HG02759 (cell line): ENCODE data around the gene RSRC1.
"Not testable (repeated sequence)": the region's sequence is repeated elsewhere in the genome, so short reads cannot be mapped to it uniquely, and the experiment has no call there.

Experiments used
- ATAC-seq: cut with Tn5 transposase; IDR thresholded peaks from one replicate; pipeline ENCODE4 v1.9.1; 2021; ENCODE audit warnings: mild to moderate bottlenecking, moderate library complexity; ENCODE audit not compliant: unreplicated experiment

The RSRC1 gene

DNA sequence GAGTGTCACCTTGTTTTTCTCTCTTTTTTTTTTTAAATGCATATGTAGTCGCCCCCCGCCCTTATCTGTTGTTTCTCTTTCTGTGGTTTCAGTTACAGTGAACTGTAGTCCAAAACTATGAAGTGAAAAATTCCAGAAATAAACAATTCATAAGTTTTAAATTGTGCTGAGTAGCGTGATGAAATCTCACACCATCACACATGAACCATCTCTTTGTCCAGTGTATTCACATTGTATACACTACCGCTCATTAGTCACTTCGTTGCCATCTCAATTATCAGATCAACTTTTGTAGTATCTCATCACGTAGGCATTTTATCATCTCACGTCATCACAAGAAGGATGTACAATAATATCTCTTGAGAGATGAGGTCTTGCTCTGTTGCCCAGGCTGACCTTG is 398.6 kb downstream of the RSRC1 start:
- ATAC-seq = no peak

DNA sequence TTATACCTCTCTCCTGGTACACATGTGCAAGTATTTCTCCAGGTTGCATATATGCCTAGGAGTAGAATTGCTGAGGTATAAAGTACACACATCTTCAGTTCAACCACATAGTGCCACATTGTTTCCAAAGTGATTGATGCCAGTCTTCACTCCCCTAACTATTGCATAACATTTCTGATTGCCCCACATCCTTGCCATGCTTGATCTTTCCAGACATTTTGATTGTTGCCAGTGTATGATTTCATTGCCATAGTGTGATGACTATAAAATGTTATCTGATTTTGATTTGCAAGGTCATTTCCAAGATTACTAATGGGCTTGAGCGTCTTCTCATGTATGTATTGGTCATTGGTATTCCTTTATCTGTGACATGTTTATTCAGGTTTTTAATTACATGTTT is 400.0 kb downstream of the RSRC1 start:
- no peak for ATAC-seq

DNA sequence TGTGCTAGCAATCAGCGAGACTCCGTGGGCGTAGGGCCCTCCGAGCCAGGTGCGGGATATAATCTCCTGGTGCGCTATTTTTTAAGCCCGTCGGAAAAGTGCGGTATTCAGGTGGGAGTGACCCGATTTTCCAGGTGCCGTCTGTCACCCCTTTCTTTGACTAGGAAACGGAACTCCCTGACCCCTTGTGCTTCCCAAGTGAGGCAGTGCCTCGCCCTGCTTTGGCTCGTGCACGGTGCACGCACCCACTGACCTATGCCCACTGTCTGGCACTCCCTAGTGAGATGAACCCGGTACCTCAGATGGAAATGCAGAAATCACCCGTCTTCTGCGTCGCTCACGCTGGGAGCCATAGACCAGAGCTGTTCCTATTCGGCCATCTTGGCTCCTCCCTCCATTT is 406.8 kb downstream of the RSRC1 start:
- not testable (repeated sequence) for ATAC-seq

DNA sequence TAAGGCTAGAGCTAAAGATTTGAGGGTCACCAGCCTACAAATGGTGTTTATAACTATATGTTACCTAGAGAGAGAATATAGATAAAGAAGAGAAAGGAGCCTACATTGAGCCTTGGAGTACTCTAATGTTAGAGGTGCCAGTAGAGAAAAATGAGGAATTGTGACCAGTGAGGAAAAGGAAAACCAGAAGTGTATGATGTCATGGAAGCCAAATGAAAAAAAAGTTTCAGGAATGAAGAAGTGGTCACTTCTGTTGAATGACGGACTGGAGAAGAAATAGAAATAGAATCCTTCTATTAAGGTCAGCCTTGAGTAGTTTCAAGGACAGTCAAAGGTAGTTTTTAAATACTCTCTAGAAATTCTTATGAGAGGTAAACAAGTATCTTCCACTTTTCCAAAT is 409.9 kb downstream of the RSRC1 start:
- no peak for ATAC-seq

DNA sequence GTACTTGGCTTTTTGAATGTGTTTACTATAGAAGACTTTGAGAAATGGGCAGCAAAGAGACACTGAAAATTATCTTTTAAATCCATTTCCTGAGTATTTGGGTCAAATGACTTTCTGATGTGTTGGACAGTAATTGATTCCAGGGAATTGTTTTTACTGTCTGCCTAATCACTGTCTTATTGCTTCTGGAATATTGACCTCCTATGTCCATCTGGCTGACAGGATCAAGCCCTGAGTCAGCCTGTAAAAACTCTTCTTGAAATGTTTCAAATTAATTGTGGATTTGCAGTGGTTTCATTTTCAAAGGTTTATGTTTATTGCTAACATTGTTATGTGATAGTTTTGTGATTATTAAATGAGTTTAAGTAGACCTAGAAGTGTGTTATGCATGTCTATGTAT is 410.5 kb downstream of the RSRC1 start:
- no peak for ATAC-seq

DNA sequence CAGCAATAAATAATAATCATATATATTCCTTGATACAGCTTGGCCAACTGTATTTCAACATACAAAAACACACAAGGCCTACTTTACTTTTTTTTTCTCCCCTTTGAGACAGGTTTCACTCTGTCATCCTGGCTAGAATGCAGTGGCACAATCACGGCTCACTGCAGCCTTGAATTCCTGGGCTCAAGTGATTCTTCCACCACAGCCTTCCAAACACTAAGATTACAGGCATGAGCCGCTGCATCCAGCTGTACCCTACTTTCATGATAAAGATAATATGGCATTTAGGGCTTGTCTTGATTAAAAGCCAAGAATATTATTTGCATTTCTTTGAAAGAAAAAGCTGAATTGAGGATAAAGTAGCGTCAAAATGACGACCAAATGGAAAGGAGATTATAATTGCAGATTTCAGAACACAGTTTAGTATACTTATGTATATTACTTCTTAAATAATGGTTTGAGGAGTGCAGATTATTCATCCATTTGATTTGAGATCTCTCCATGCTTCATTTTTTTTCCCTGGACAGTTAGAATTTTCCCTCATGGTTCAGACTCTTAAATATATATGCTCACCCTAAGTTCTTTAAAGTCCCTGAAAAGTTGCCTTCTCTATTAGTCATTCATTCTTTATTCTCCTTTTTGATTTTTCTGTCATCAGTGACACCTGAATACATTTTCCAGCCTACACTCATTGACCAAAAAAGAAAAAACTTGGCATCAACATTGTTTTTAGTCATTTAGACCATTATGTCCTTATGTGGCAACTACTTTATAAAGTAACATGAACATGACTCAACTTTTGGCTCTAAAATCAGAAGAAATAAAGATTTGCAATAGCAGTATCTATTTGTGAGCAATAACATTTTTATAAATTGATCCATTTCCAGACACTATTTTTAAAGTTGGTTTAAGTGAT is 412.6 kb downstream of the RSRC1 start:
- ATAC-seq = no peak

DNA sequence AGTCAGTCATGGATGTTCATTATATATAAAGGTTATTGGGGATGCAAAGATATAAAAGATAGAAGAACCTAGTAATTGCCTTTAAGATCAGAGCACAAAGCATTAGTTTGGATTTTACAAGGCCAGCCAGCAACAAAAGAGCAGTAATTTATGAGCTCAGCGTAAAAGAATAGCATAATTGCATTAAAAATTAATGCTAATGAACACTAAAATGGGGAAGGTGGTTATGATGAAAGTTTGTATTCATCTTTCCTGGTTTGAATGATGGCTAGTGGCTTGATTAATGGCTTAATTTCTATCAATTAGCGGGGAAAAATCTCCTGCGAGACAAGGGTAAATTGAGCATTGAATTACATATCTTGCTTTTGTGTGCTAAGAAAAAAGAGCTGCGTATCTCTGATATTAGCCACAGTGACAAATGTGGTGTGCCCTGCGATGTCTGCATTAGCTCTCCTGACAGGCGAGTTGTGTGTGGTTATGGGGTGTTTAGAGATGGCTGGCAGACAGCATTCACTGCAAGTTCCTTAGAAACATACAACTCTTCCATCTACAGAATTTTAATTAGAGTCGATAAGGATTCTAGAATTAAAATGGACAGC is 418.3 kb downstream of the RSRC1 start:
- ATAC-seq = no peak

DNA sequence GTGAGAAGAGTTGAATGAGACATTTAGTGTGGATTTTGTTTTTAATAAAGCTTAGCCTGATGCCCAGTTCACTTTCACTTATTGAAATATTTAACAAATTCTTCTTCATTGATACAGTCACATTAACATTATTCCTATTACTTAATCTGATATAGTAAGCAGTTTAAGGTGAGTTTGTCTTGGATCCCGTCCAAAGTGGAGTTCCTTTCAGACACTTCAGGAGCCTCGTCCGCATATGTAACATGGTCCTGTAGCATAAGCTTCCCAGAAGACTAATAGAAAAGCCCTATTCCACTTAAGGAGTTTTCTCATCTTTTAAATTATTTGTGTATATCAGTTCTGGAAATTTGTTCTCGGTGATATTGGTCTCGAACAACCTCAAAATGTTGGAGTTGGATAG is 421.4 kb downstream of the RSRC1 start:
- ATAC-seq = no peak

DNA sequence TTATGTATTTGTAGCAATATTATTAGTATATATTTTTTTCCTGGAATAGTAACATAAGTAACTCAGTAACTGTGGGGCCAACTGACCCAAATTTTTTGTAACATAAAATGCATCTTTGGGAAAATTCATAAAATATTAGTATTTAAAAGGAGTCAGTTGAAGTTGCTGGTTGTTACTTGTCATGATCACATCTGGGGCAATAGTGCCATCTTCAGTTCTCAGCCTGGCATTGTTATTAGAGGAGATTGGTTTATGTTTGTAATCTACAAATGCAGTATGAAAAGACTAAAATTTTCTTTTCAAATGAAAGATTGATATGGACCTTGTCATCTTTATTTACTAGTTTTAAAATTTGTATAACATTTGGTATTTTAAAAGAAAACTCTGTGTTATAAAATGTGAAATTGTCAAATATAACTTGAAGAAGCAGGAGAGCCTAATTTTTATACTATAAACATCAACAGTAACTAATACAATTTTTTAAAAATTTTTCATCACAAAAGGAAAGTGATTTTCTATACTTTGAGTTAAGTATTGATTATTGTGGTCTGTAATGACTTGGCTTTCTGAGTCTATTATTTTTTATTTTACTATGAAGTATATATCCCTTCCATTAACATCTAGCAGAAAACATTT is 422.3 kb downstream of the RSRC1 start:
- peak; percentile 58 for ATAC-seq

DNA sequence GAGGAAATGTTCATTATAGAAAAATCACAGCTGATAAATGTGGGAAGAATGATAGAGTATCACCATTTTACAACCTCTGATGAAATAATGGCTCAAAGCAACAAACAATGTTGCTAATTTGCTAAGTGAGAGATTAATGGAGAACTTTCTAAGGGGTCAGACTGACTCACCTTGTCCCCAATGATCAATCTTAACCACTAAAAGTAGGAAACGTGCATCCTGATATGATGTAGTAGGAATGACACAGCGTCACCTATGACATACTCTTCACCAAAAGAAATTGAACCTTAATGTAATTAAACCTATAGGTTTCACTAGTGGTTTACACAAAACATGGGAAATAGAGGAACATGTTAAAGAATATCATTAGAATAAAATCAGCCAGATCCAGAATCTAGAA is 426.0 kb downstream of the RSRC1 start:
- ATAC-seq = no peak

DNA sequence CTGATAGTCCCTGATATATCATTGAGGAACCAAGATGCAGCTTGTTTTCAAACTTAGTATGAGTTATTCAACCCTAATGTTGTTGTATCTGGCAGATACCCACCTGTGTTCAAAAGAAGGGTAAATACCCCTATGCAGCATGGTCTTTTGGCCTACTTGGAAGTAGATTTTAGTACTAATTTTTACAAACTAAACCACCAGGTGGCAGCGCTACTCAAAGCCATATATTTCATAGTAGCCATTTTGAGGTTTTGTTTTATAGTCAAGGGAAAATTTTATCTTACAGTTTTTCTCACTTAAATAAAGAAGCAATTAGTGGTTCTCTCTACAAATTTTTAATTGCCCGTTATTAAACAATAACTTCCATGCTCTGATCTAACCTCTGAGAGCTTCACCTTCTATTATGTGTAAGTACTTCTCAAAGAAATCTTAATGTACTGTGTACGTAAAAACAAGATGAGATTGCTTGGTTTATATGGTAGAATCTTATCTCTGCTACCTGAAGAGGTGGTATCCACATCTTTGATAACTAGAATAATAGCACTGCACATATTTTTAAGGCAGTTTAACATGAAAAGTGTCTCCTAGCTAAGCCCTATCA is 429.6 kb downstream of the RSRC1 start:
- ATAC-seq = peak; percentile 73

DNA sequence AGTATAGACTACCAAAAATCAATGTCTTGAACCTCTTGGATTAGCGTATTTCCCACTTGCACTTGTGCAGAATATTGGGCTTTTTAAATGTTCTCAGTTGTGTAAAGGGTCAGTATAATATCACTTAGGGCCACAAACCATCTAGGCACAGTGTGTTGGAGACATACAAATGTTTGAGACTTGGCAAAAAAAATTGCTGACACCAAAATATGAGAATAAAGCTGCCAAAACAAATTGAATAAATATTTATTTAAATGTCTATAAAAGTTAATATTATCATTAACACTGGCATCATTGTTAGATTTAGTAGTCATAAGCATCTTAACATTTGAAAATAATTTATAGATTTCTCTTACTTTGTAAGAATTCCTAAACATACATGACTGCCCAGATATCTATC is 430.2 kb downstream of the RSRC1 start:
- ATAC-seq = no peak

DNA sequence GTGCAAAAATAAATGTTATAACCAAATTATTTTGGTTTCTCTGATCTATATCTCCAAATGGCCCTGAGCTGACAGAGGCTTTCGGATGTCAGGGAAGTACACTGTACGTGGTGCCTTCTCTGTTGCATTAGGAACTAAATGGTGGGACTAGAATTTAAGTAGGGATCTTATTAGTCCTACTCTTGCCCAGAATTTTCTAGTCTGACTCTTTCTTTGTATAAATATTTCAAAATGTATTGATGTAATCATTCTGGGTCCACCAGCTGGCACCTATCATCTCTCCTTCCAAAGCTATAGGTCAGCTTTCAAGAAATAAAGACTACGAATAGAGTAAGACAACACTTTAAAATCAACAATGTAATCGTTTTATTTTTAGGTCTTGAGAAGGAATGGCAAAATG is 438.8 kb downstream of the RSRC1 start:
- ATAC-seq = no peak

DNA sequence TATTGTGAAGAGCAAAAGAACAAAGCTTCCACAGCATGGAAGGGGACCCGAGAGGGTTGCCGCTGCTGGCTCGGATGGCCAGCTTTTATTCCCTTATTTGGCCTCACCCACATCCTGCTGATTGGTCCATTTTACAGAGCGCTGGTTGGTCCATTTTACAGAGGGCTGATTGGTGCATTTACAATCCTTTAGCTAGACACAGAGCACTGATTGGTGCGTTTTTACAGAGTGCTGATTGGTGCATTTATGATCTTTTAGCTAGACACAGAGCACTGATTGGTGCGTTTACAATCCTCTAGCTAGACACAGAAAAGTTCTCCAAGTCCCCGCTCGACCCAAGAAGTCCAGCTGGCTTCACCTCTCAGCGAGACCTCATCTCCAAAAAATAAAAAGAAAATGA is 440.0 kb downstream of the RSRC1 start:
- not testable (repeated sequence) for ATAC-seq

DNA sequence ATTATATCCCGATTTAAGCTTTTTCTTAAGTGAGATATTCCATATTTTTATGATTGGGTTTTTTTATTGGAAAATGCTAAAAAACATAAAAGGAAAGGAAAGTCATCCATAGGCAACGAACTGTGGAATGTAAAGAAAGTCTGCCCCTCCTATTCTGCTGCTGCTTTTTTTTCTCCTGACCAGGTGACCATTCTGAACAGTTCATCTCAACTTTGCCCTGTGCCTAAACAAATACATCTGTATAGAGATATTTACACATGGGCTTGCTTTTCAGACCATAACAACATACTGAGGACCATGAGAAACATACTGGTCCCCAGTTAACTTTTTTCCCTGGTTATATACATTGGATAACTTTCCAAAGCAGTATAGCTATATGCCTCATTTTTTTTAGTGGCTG is 442.2 kb downstream of the RSRC1 start:
- ATAC-seq = no peak

DNA sequence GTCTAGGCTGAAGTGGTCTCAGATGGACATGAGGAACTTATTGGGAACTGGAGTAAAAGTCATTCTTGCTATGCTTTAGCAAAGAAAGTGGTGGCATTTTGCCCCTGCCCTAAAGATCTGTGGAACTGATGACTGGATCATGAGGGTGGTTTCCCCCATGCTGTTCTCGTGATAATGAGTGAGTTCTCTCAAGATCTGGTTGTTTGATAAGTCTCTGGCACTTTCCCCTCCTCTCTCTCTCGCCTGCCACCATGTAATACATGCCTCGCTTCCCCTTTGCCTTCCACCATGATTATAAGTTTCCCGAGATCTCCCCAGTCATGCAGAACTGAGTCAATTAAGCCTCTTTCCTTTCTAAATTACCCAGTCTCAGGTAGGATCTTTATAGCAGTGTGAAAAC is 449.6 kb downstream of the RSRC1 start:
- no peak for ATAC-seq

DNA sequence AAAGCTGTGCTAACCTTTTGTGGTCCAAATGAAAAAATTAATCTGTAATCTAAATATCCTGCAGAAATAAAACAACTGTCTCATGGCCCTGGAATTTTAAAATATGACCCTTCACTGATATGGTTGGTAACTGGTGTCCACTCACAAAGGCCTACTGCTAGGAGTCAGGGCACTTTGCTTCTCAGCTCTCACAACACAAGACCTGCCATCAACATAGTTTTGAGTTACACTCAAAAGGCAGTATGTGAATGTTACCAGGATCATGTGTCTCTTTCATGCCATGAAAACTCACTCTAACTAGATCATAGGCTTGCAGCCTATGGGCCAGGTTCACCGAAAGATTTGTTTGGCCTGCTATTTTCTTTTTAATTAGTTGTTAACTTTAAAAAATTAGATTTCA is 451.1 kb downstream of the RSRC1 start:
- ATAC-seq = no peak

DNA sequence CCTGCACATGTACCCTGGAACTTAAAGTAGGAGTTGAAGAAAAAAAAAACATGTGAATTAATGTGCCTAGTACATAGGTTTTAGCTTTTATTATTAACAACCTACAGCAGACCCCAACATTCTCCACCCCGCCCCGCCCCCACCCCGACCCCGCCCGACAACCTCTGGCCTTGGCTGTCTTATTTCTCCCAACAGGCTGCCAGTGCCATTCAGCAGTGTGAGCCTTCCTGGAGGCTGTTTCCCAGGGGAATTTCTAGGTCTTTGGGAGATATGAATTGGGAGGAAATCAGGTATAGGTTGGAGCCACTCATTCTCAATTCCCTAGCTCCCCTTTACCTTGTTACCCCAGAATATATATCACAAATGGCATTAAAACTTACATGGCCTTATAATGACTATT is 452.8 kb downstream of the RSRC1 start:
- ATAC-seq = no peak

DNA sequence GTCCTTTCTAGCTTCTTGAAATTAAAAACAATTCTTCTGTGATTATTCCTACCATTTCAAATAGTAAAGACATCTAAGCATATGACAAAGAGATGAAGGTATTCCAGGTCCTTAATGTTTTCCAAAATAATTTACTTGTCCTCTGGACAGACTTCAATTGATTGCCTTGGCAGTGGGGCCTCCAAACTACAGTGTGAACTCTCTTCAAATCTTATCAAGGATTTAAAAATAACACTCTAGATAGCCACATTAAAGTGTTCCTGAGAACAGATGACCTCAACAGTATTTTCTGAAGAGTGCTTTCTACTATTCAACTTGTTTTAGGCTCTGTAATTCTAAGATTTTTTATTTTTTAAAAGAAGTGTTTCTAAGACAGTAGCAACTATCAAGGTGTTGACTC is 453.2 kb downstream of the RSRC1 start:
- ATAC-seq = no peak

DNA sequence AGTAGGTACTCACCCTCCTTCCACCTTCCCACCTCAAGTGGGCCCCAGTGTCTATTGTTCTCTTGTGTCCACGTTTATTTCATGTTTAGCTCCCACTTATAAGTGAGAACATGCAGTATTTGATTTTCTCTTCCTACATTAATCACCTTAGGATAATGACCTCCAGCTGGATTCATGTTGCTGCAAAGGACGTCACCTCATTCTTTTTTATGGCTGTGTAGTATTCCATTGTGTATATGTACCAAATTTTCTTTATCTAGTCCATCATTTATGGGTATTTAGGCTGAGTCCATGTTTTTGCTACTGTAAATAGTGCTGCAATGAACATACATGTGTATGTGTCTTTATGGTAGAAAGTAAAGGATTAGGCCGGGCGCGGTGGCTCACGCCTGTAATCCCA is 455.2 kb downstream of the RSRC1 start:
- no peak for ATAC-seq

DNA sequence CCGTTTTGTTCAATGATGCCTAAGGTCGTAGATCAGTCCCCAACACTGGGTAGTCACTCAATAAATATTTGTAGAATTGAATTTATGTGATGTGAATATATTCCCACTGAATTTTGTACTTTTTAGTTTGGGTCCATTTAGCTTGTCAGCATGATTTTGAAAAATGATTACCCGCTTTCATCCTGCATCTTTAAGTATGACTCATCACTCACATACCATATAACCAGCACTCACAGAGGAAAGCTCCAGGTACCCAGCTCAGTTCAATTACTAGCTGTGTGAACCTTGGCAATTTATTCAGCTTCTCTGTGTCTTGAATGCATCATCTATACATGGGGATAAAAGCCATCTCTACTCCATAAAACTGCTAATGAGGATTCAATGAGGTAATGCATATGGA is 458.9 kb downstream of the RSRC1 start:
- ATAC-seq = no peak

DNA sequence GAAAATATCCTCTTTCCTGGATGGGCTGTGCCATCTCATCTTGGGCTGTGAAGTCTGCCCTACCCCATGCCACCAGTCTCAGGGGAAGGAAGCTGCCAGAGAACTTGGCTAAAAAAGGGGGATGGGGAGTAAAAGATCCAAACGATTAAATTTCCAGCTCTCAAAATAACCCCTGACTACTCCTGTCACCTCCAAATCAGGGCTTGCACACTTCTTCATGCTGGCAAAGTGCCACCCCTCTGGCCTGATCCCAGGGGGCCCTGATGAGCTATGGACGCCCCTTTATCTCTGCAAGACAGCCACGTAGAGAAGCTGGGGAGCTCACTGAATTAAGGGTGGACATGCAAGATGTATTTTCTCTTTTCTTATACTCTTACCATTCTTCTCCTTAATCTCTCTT is 459.9 kb downstream of the RSRC1 start:
- no peak for ATAC-seq
